OCI-LY1 (cell line): ENCODE data around the gene MYL10.

Experiments used
- EZH2 ChIP-seq: fragments of 200-600 bp; sonication (generic), shearing (Covaris generic); IDR thresholded peaks from 2 replicates; pipeline ENCODE4 v1.8.0; 2017; ENCODE audit warnings: borderline replicate concordance, mixed run types, mild to moderate bottlenecking, antibody characterized with exemption, low read length, moderate library complexity, mixed read lengths
- TF ChIP-seq, protein P1 (sequence below): fragments of 200-600 bp; sonication (generic), shearing (Covaris generic); IDR thresholded peaks from 2 replicates; pipeline ENCODE4 v1.5.1; 2017; ENCODE audit warnings: mild to moderate bottlenecking, antibody characterized with exemption, low read length, moderate library complexity, mixed read lengths

DNA sequence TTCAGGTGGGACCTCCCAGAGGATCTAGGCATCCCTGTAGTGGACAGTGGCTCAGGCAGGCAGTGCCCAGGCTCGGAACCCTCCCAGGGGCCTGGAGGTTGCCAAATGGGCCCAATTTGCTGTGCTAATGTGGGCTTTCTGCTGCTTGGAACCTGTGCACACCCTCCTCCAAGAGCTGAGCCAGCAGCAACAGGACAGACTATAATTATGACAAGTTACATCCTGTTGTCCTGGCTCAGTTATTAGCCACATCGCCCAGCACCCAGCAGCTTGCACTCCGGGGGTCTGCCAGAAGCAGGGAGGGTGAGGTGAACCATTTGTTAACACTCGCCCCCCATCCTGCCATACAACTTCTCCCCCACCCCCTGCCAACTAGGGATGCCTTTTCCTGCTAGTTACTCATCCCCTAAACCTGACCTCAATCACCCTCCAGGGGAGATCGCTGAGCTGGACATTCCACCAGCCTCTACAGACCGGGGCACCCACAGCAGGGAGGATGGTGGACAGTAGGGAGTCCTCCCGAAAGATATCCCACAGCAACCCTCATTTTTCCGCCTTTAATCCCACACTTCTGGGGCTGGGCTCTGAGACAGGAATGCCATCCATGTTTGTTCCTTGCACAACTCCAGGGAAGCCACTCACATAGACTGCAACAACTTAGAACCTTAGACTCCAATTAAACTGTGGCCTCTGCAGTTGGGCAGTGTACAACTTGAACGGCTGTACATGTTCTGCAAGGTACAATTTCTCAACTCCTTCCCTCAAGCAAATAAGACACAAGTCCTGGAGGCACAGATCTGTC is 7.9 kb upstream of the MYL10 start:
- no peak for TF ChIP-seq EZH2
- TF ChIP-seq, protein P1, sequence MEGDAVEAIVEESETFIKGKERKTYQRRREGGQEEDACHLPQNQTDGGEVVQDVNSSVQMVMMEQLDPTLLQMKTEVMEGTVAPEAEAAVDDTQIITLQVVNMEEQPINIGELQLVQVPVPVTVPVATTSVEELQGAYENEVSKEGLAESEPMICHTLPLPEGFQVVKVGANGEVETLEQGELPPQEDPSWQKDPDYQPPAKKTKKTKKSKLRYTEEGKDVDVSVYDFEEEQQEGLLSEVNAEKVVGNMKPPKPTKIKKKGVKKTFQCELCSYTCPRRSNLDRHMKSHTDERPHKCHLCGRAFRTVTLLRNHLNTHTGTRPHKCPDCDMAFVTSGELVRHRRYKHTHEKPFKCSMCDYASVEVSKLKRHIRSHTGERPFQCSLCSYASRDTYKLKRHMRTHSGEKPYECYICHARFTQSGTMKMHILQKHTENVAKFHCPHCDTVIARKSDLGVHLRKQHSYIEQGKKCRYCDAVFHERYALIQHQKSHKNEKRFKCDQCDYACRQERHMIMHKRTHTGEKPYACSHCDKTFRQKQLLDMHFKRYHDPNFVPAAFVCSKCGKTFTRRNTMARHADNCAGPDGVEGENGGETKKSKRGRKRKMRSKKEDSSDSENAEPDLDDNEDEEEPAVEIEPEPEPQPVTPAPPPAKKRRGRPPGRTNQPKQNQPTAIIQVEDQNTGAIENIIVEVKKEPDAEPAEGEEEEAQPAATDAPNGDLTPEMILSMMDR: no peak
